Heart left ventricle (tissue), 13 donors: ENCODE results near the gene ENOX2.

ENCODE experiments used
- CTCF ChIP-seq, 12 donors: fragments of 200-600 bp; sonication (generic) in 4 of 12; IDR thresholded peaks; one replicate each; pipeline versions ENCODE4 v1.5.0 to v1.8.0; 2018 to 2022; ENCODE audit warnings: antibody characterized with exemption in 12 of 12, mild to moderate bottlenecking in 5 of 12
- POLR2A ChIP-seq, 2 donors: fragments of 450-650 bp; IDR thresholded peaks; one replicate each; pipeline ENCODE4 v1.6.1; 2017; ENCODE audit warnings: antibody characterized with exemption in 2 of 2, mild to moderate bottlenecking in 2 of 2, moderate library complexity in 2 of 2
- donor health status: ischemic (EF 13 %, LVEDD 7.1; RV severe dilation, severe dysfunction).
- donor health status: DM: no; HTN: yes; CAD: no.
- donor health status: DM: no; HTN: no; CAD: no.
- donor health status: ischemic (EF 25% LVEDD 6.9; RV normal size, moderate dysfunction).
- donor health status: ischemic (EF 25% LVEDD 5.7; RV mildly dilated, moderate dysfunction).
- donor health status: ischemic (EF 35%, LVEDD 5.7; RV mildly dilated, moderate dysfunction).
- donor health status: nonischemic (EF 11% LVEDD 7.7; RV severe dilation, severe dysfunction).
- donor health status: DM: yes; HTN: yes; CAD: no.
- donor health status: PGD.
- donor health status: ischemic (EF 29% LVEDD 5.4; RV normal size, mild dysfunction).
- donor health status: nonischemic (EF 23%, LVEDD 6.1; RV moderate dilation, normal function).

GRCh38 chrX:130769835-130770234 is 133.2 kb downstream of the ENOX2 start:
- TF ChIP-seq CTCF (IDR thresholded peaks at IDR 0.05) (no peak), POLR2A (IDR thresholded peaks at IDR 0.05) (no peak)
